Subcutaneous abdominal adipose tissue (tissue), 5 donors: ENCODE data around the gene CEP78.
"Not testable (repeated sequence)": the region's sequence is repeated elsewhere in the genome, so short reads cannot be mapped to it uniquely, and the experiment has no call there.

Source experiments
- H3K27ac ChIP-seq: one replicate; pipeline ENCODE4 v1.7.0; 2013; ENCODE audit warnings: low read depth, mild to moderate bottlenecking, inconsistent platforms, low read length, moderate library complexity
- H3K27me3 ChIP-seq, 5 donors: one replicate each; pipeline ENCODE4 v1.7.0; 2013; ENCODE audit warnings: low read length in 5 of 5, inconsistent platforms in 1 of 5; ENCODE audit not compliant: control insufficient read depth in 5 of 5, insufficient read depth in 4 of 5
- H3K36me3 ChIP-seq, 5 donors: one replicate each; pipeline ENCODE4 v1.7.0; 2013; ENCODE audit warnings: low read length in 5 of 5; ENCODE audit not compliant: control insufficient read depth in 5 of 5, insufficient read depth in 5 of 5
- H3K4me1 ChIP-seq, 5 donors: one replicate each; pipeline ENCODE4 v1.7.0; 2013; ENCODE audit warnings: low read length in 5 of 5, mild to moderate bottlenecking in 3 of 5, moderate library complexity in 1 of 5; ENCODE audit not compliant: control insufficient read depth in 5 of 5, insufficient read depth in 5 of 5
- H3K4me3 ChIP-seq, 5 donors: one replicate each; pipeline ENCODE4 v1.7.0; 2013; ENCODE audit warnings: low read length in 5 of 5, low read depth in 1 of 5
- H3K9ac ChIP-seq, 5 donors: one replicate each; pipeline ENCODE4 v1.7.0; 2013; ENCODE audit warnings: low read length in 5 of 5, mild to moderate bottlenecking in 4 of 5, moderate library complexity in 3 of 5
- H3K9me3 ChIP-seq, 5 donors: one replicate each; pipeline ENCODE4 v1.7.0; 2013; ENCODE audit warnings: low read length in 5 of 5; ENCODE audit not compliant: control insufficient read depth in 5 of 5
- donor health status: healthy.
- donor health status: healthy.
- donor health status: healthy.
- donor health status: healthy.
- donor health status: healthy.

CEP78 gene, protein sequence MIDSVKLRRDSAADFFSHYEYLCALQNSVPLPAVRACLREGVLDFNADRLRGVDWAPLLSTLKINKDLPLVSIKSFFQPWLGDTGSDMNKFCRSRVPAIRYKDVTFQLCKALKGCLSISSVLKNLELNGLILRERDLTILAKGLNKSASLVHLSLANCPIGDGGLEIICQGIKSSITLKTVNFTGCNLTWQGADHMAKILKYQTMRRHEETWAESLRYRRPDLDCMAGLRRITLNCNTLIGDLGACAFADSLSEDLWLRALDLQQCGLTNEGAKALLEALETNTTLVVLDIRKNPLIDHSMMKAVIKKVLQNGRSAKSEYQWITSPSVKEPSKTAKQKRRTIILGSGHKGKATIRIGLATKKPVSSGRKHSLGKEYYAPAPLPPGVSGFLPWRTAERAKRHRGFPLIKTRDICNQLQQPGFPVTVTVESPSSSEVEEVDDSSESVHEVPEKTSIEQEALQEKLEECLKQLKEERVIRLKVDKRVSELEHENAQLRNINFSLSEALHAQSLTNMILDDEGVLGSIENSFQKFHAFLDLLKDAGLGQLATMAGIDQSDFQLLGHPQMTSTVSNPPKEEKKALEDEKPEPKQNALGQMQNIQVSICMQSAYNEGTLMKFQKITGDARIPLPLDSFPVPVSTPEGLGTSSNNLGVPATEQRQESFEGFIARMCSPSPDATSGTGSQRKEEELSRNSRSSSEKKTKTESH

DNA sequence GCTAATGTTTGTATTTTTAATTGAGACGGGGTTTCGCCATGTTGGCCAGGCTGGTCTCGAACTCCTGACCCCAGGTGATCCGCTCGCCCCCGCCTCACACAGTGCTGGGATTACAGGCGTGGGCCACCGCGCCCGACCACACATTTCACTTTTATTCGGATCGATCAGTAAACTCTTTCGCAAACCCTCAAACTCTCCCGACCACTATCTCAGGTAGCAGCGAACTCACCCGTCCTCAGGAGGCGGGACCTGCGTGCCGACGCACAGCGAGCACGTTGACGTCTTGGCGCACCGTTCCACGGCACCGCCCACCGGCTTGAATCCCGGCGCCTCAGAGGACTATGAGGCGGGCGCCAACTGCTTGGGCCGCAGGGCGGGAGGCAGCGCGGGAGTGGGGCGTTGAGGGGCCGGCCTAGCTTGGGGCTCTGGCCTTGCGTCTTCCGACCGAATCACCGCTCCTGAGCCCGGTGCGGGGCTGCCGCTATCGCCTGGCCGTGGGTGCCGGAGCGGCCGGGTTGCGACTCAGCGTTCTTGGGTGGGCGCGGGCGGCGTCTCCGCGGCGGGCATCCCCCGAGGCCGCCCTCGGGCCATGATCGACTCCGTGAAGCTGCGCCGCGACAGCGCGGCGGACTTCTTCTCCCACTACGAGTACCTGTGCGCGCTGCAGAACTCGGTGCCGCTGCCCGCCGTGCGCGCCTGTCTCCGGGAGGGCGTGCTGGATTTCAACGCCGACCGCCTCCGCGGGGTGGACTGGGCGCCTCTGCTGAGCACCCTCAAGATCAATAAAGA, at the start of gene CEP78:
CEP78 (plus strand) TSS at position 314 of the 789 bp plus-strand sequence; CDS start at position 590, 276 bp downstream.
- no peaks in the 10 kb centered on the region for H3K27me3 ChIP-seq
- H3K9me3 ChIP-seq = no peaks in the 10 kb centered on the region
- H3K27ac ChIP-seq = peak within 1 kb of the TSS; percentile 45
- H3K4me3 ChIP-seq = peak within 1 kb of the TSS; percentile 81 to 93 (median 85)
- H3K36me3 ChIP-seq = peaks cover 0 to 6% (median 2%) of the 10 kb centered on the region in 5 donors
- H3K4me1 ChIP-seq = peaks cover 0 to 19% (median 13%) of the 10 kb centered on the region in 5 donors
- H3K9ac ChIP-seq = peak within 1 kb of the TSS; percentile 51 to 87 (median 72)

DNA sequence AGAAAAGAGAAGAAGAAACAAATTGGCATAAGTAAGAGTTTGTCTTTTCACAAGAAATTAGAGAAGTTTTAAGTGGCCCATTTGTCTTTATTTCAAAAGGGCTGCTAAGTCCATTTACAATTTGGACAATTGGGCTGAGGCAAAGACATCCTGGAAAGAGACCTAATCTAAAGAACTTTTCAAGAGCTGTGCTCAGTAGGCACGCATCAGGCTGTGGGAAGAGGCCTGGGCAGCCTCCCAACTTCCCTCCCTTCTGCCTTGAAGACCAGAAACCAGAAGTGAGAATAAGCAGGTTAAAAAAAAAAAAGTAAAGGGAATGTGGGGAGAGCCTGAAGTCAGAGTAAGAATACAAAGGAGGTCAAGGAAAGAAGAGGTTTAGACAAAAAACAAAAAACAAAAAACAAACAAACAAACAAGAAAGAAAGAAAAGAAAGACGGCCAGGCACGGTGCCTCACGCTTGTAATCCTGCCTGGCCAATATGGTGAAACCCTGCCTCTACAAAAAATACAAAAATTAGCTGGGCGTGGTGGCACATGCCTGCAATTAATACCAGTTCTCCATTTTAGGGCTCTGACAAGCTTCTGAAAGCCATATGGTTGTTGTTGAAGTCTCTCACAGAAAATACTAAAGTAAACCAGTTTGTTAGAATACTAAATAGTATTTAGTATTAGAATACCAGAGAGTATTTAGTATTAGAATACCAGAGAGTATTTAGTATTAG, 48.0 kb upstream of the CEP78 start:
- Histone ChIP-seq H3K4me1 (peaks cover 0 to 3% (median 0%) of the 10 kb centered on the region in 5 donors), H3K27ac (no peak overlapping the region), H3K4me3 (no peak overlapping the region), H3K9me3 (no peaks in the 10 kb centered on the region), H3K9ac (no peak overlapping the region), H3K36me3 (no peaks in the 10 kb centered on the region), H3K27me3 (no peaks in the 10 kb centered on the region)

DNA sequence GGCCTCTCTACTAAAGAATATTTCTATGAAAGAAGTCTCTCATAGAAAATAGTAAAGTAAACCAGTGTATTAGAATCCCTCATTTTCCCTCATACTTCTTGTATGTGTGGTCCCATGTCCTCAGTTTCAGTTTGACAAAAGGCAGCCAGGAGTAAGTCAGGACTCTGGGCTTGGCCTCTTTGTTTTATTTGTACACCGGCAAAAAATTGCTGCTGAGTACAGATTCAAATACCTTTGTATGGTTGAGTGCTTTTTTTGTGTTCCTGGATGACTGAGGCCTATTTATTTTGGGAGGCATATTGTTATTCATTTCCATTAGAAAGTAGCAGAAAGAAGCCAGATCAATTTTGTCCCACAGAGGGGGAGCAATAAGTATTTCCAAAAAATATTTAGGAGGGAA, 47.3 kb upstream of the CEP78 start:
- no peak overlapping the region for H3K27ac ChIP-seq
- H3K9me3 ChIP-seq = no peaks in the 10 kb centered on the region
- no peaks in the 10 kb centered on the region for H3K27me3 ChIP-seq
- H3K36me3 ChIP-seq = no peaks in the 10 kb centered on the region
- no peak overlapping the region for H3K9ac ChIP-seq
- H3K4me1 ChIP-seq = peaks cover 0 to 3% (median 0%) of the 10 kb centered on the region in 5 donors
- H3K4me3 ChIP-seq = no peak overlapping the region

DNA sequence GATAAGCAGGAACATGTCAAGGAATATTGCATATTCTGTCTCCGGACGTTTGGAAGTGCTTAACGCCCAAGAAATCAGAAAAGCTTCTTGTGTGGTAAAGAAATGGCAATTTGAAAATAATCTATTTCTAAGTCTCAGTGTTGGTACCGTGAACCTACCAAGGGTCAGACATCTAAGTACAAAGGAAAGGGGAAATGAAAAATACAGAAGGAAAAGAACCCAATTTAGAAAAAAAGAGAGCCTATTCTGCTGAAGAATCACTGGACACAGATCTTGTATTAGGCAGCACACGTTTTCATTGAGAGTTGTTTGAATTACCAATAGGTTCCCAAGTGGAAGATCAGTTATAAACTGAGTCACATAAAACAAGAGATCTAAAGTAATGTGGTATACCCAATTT, 46.9 kb upstream of the CEP78 start:
- Histone ChIP-seq H3K4me3 (no peak overlapping the region), H3K27me3 (no peaks in the 10 kb centered on the region), H3K4me1 (peaks cover 0 to 3% (median 0%) of the 10 kb centered on the region in 5 donors), H3K9me3 (no peaks in the 10 kb centered on the region), H3K9ac (no peak overlapping the region), H3K36me3 (no peaks in the 10 kb centered on the region), H3K27ac (no peak overlapping the region)

DNA sequence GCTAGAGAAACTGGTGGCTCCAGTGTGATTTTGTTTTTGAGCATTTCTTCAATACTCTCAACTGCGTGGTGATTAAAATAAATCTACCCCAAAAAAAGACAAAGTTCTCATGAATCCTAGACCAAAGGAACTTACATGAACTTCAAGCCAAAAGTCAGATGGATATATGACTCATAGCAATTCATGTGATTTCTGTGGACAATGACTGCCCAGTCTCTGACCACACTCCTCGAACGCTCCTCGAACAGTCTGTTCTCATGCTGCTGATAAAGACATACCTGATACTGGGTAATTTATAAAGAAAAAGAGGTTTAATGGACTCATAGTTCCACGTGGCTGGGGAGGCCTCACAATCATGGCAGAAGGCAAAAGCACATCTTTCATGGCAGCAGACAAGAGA, 46.4 kb upstream of the CEP78 start:
- H3K27me3 ChIP-seq = no peaks in the 10 kb centered on the region
- no peaks in the 10 kb centered on the region for H3K36me3 ChIP-seq
- H3K9me3 ChIP-seq = no peaks in the 10 kb centered on the region
- H3K27ac ChIP-seq = no peak overlapping the region
- H3K4me3 ChIP-seq = no peak overlapping the region
- peaks cover 0 to 3% (median 0%) of the 10 kb centered on the region in 5 donors for H3K4me1 ChIP-seq
- no peak overlapping the region for H3K9ac ChIP-seq

DNA sequence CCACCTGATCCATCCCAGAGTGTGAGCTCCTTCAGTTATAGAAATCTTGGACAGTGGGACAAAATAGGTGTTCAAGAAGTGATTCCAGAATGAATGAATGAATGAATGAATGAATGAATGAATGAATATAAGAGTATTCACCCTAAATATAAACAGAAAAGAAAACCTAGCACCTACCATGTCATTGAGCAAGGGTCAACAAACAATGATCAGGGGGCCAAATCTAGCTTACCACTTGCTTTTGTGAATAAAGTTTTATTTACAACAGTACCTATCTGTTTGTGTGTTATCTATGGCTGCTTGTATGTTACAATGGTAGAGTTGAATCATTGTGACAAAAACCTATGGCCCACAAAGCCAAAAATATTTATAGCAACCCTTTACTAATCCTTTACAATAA, 43.9 kb upstream of the CEP78 start:
- H3K27me3 ChIP-seq = no peaks in the 10 kb centered on the region
- no peak overlapping the region for H3K27ac ChIP-seq
- H3K4me1 ChIP-seq = peaks cover 0 to 3% (median 0%) of the 10 kb centered on the region in 5 donors
- H3K9ac ChIP-seq = no peak overlapping the region
- no peak overlapping the region for H3K4me3 ChIP-seq
- no peaks in the 10 kb centered on the region for H3K9me3 ChIP-seq
- no peaks in the 10 kb centered on the region for H3K36me3 ChIP-seq

DNA sequence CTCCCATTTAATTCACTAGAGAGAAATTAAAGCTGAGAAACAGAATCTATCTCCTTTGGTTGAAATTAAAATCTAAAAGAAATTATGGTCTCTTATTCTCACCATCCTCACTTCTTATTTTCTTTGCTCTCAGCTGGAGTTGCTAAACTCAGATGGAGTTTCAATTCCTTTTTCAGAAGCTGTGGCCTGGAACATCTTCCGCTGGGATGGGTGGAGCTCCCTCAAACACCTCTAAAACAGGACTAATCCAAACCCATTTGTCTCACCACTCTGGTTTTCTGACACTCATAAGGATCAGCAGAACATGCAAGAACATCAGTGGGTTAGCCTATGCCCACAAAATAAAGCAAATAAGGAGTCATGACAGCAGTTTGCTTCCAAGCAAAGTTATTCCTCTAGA, 39.6 kb upstream of the CEP78 start:
- Histone ChIP-seq H3K4me1 (peaks cover 0 to 1% (median 1%) of the 10 kb centered on the region in 5 donors), H3K27ac (no peak overlapping the region), H3K9ac (no peak overlapping the region), H3K36me3 (no peaks in the 10 kb centered on the region), H3K27me3 (no peaks in the 10 kb centered on the region), H3K9me3 (no peaks in the 10 kb centered on the region), H3K4me3 (no peak overlapping the region)

DNA sequence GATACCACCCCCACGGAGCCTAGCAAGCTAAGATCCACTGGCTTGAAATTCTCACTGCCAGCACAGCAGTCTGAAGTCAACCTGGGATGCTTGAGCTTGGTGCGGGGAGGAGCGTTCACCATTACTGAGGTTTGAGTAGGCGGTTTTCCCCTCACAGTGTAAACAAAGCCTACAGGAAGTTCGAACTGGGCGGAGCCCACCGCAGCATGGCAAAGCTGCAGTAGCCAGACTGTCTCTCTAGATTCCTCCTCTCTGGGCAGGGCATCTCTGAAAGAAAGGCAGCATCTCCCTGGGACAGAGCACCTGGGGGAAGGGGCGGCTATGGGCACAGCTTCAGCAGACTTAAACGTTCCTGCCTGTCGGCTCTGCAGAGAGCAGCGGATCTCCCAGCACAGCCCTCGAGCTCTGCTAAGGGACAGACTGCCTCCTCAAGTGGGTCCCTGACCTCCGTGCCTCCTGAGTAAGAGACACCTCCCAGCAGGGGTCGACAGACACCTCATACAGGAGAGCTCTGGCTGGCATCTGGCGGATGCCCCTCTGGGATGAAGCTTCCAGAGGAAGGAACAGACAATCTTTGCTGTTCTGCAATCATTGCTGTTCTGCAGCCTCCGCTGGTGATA, 34.6 kb upstream of the CEP78 start:
- not testable (repeated sequence) for H3K9ac ChIP-seq, H3K9me3 ChIP-seq, H3K27ac ChIP-seq, H3K36me3 ChIP-seq, H3K27me3 ChIP-seq, H3K4me1 ChIP-seq
- peak overlapping the region in 1 of 5 donors; percentile 13 for H3K4me3 ChIP-seq

DNA sequence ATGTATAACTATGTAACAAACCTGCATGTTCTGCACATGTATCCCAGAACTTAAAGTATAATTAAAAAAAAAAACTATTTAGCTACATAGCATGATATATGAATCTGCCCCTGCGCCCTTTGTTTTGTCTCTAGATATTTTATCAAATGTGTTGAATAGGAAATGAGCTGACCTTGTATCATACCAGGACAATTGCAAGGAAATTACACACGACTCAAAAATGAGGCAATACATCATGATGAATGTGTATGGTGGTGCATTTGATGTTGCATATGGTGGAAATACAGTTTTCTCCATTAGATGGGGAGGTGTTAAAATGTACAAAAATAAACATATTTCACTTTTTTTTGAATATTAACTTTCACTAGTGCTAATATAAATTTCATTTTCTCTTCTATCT, 28.6 kb upstream of the CEP78 start:
- Histone ChIP-seq H3K4me1 (no peaks in the 10 kb centered on the region), H3K9me3 (no peaks in the 10 kb centered on the region), H3K4me3 (no peak overlapping the region), H3K36me3 (no peaks in the 10 kb centered on the region), H3K27me3 (no peaks in the 10 kb centered on the region), H3K9ac (no peak overlapping the region), H3K27ac (no peak overlapping the region)
